ENCODE results near the gene ACTN2.

Gene ACTN2

GRCh38 chr1:236810018-236810417 is 123.7 kb downstream of the ACTN2 start:
- H3K36me3 ChIP-seq (ENCODE audit: low read depth): peaks cover 63% of the 10 kb centered on the region
- no peak overlapping the region for H3K4me3 ChIP-seq (ENCODE audit: severe bottlenecking)
- no peak for TF ChIP-seq CTCF (IDR thresholded peaks at IDR 0.05; ENCODE audit: poor library complexity, severe bottlenecking)

GRCh38 chr1:236812334-236813030 is 126.2 kb downstream of the ACTN2 start:
- no peaks in the 10 kb centered on the region for H3K4me1 ChIP-seq (ENCODE audit: insufficient read depth, poor library complexity, severe bottlenecking)
- ATAC-seq (ENCODE audit: low read depth) (no peak), DNase-seq (ENCODE audit: low spot score) (no peak)
- no peak overlapping the region for H3K27ac ChIP-seq (ENCODE audit: poor library complexity, severe bottlenecking)
- H3K27me3 ChIP-seq (ENCODE audit: insufficient read depth, poor library complexity, severe bottlenecking): no peaks in the 10 kb centered on the region
- H3K4me3 ChIP-seq (ENCODE audit: severe bottlenecking): no peak overlapping the region
- peaks cover 70% of the 10 kb centered on the region for H3K36me3 ChIP-seq (ENCODE audit: low read depth)
- no peaks in the 10 kb centered on the region for H3K9me3 ChIP-seq (ENCODE audit: severe bottlenecking)
- TF ChIP-seq CTCF (IDR thresholded peaks at IDR 0.05; ENCODE audit: poor library complexity, severe bottlenecking): no peak

More at GRCh38 chr1:236810018-236810417, 123.7 kb downstream of the ACTN2 start:
- H3K9me3 ChIP-seq (ENCODE audit: severe bottlenecking): no peaks in the 10 kb centered on the region
- ATAC-seq (ENCODE audit: low read depth): no peak
- no peaks in the 10 kb centered on the region for H3K4me1 ChIP-seq (ENCODE audit: insufficient read depth, poor library complexity, severe bottlenecking)
- H3K27me3 ChIP-seq (ENCODE audit: insufficient read depth, poor library complexity, severe bottlenecking): no peaks in the 10 kb centered on the region
- no peak overlapping the region for H3K27ac ChIP-seq (ENCODE audit: poor library complexity, severe bottlenecking)
- no peak for DNase-seq (ENCODE audit: low spot score)

All from RWPE2 (cell line).